DND-41 (cell line): ENCODE results near the gene ATXN2.
A peak's percentile ranks its signal among the peaks of the same experiment; 100 is the strongest.

ENCODE experiments used
- ATAC-seq: fragments of 200-7000 bp; cut with Tn5 transposase; 3 replicates; pipeline ENCODE4 v1.9.1; 2021; ENCODE audit warnings: low read depth; ENCODE audit not compliant: insufficient read depth
- DNase-seq: peaks from one replicate; pipeline ENCODE4 v3.0.0-alpha.2; 2020
- H2AFZ ChIP-seq: 2 replicates; pipeline ENCODE4 v1.6.0; 2012; ENCODE audit warnings: low read depth, low read length
- H3K27ac ChIP-seq: 2 replicates; pipeline ENCODE4 v1.5.1; 2012; ENCODE audit warnings: low read length, inconsistent platforms
- H3K27me3 ChIP-seq: fragments of 200-600 bp; sonication (generic); 2 replicates; pipeline ENCODE4 v1.6.0; 2012; ENCODE audit warnings: low read length, mild to moderate bottlenecking, inconsistent platforms; ENCODE audit not compliant: insufficient read depth, poor library complexity
- H3K36me3 ChIP-seq: 2 replicates; pipeline ENCODE4 v1.5.1; 2012; ENCODE audit warnings: low read length, inconsistent platforms; ENCODE audit not compliant: insufficient read depth
- H3K4me1 ChIP-seq: 2 replicates; pipeline ENCODE4 v1.5.1; 2012; ENCODE audit warnings: mild to moderate bottlenecking, low read length; ENCODE audit not compliant: insufficient read depth
- H3K4me2 ChIP-seq: 2 replicates; pipeline ENCODE4 v1.6.0; 2012; ENCODE audit warnings: mild to moderate bottlenecking, moderate library complexity, low read length, inconsistent platforms; ENCODE audit not compliant: insufficient read depth
- H3K4me3 ChIP-seq, 2 experiments: fragments of 200-600 bp in 1 of 2; shearing (Covaris generic) in 1 of 2; 2 replicates each; pipeline ENCODE4 v1.5.1; 2012 to 2016; ENCODE audit warnings: inconsistent platforms in 2 of 2, low read length in 2 of 2, mild to moderate bottlenecking in 2 of 2, low read depth in 1 of 2, moderate library complexity in 1 of 2
- H3K79me2 ChIP-seq: 2 replicates; pipeline ENCODE4 v1.6.0; 2012; ENCODE audit warnings: low read length, inconsistent platforms; ENCODE audit not compliant: insufficient read depth
- H3K9ac ChIP-seq: 2 replicates; pipeline ENCODE4 v1.6.0; 2012; ENCODE audit warnings: low read depth, mild to moderate bottlenecking, inconsistent platforms, low read length, moderate library complexity
- H3K9me3 ChIP-seq: 2 replicates; pipeline ENCODE4 v1.5.1; 2012; ENCODE audit warnings: low read length, moderate library complexity, mild to moderate bottlenecking, inconsistent platforms; ENCODE audit not compliant: insufficient read depth, severe bottlenecking
- H4K20me1 ChIP-seq: 2 replicates; pipeline ENCODE4 v1.6.0; 2012; ENCODE audit warnings: low read length; ENCODE audit not compliant: insufficient read depth
- EZH2 ChIP-seq: IDR thresholded peaks from 3 replicates; pipeline ENCODE4 v1.6.1; 2012; ENCODE audit warnings: borderline replicate concordance, low read depth, mild to moderate bottlenecking, moderate library complexity, low read length, inconsistent platforms; ENCODE audit not compliant: severe bottlenecking
- TF ChIP-seq, protein P1 (sequence below): IDR thresholded peaks from 2 replicates; pipeline ENCODE4 v1.5.1; 2012; ENCODE audit warnings: borderline replicate concordance, low read length, moderate library complexity, mild to moderate bottlenecking; ENCODE audit not compliant: poor library complexity, severe bottlenecking; ENCODE audit errors: extremely low read depth

ATXN2 gene

DNA sequence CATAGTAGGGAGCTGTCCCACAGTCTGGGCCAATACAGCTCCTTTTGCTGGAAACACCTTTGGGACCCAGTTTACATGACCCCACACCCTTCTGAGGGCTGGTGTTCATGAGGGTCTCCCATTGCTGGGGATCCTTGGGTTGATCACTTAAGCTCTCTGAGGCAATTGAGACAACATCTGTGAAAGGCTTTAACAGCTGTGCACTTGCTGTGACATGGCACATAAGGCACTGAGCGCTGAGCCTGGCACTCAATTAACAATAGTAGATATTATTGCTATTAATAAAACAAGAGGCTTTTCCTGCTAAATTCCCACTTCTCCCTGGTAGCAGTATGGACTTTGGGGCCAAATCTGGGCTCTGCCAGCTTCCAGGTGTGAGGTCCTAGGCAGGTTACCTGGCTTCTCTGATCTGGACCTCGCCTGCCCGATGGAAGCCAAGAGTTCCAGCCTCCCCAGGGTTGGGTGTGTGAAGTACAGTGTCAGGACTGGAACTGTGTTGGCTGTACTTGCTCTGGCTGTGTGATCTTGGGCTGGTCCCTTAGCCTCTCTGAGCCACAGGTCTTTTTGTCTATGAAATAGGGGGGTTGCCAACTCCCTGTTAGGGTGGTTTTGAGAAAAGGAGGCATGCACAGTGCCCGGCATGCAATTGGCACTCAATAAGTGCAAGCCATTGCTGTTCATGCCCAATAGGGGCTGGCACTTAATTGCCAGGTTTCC, 190.3 kb downstream of the ATXN2 start:
- H3K9ac ChIP-seq: no peak overlapping the region
- DNase-seq (no peak), ATAC-seq (no peak)
- H3K9me3 ChIP-seq: no peaks in the 10 kb centered on the region
- H3K27ac ChIP-seq: no peak overlapping the region
- H3K79me2 ChIP-seq: peaks cover 77% of the 10 kb centered on the region
- H3K27me3 ChIP-seq: no peaks in the 10 kb centered on the region
- no peak for TF ChIP-seq EZH2
- TF ChIP-seq, protein P1, sequence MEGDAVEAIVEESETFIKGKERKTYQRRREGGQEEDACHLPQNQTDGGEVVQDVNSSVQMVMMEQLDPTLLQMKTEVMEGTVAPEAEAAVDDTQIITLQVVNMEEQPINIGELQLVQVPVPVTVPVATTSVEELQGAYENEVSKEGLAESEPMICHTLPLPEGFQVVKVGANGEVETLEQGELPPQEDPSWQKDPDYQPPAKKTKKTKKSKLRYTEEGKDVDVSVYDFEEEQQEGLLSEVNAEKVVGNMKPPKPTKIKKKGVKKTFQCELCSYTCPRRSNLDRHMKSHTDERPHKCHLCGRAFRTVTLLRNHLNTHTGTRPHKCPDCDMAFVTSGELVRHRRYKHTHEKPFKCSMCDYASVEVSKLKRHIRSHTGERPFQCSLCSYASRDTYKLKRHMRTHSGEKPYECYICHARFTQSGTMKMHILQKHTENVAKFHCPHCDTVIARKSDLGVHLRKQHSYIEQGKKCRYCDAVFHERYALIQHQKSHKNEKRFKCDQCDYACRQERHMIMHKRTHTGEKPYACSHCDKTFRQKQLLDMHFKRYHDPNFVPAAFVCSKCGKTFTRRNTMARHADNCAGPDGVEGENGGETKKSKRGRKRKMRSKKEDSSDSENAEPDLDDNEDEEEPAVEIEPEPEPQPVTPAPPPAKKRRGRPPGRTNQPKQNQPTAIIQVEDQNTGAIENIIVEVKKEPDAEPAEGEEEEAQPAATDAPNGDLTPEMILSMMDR: no peak
- peaks cover 62% of the 10 kb centered on the region for H4K20me1 ChIP-seq
- peaks cover 46% of the 10 kb centered on the region for H3K4me1 ChIP-seq
- H3K4me3 ChIP-seq: no peak overlapping the region
- H3K4me2 ChIP-seq: peak overlapping the region; percentile 94; the same call in 1 of the 2 replicates
- H3K36me3 ChIP-seq: no peaks in the 10 kb centered on the region; the same call in 1 of the 2 replicates
- H2AFZ ChIP-seq: no peak overlapping the region

DNA sequence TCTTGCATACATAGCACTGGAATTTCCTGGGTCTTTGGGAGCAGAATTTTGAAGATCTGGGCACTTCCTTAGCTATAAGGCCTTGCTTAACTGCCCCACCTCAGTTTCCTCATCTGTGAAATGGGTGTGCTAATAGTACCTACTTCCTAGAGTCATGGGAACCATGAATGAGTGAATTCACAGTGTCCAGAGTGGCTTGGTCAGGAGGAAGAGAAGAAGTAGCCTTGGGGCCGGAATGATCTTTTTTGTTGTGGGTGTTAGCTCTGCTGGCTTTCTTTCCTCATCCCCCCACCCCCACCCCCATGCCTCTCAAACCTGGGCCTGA, 191.0 kb downstream of the ATXN2 start:
- no peak for TF ChIP-seq EZH2
- TF ChIP-seq, protein P1: no peak
- H3K36me3 ChIP-seq: no peaks in the 10 kb centered on the region; the same call in 1 of the 2 replicates
- H4K20me1 ChIP-seq: peaks cover 57% of the 10 kb centered on the region
- no peaks in the 10 kb centered on the region for H3K9me3 ChIP-seq
- H3K4me3 ChIP-seq: peak overlapping the region in 1 of 2 experiments; percentile 83; a peak in 2 of 4 replicates
- H3K4me2 ChIP-seq: peak overlapping the region; percentile 94
- H3K27me3 ChIP-seq: no peaks in the 10 kb centered on the region
- 0 out of 2 replicates have a peak overlapping the region, but pooled peaks have one; percentile 6 for H3K27ac ChIP-seq
- H3K9ac ChIP-seq: no peak overlapping the region
- H3K79me2 ChIP-seq: peaks cover 69% of the 10 kb centered on the region
- ATAC-seq (no peak), DNase-seq (no peak)
- peaks cover 46% of the 10 kb centered on the region for H3K4me1 ChIP-seq
- H2AFZ ChIP-seq: no peak overlapping the region

DNA sequence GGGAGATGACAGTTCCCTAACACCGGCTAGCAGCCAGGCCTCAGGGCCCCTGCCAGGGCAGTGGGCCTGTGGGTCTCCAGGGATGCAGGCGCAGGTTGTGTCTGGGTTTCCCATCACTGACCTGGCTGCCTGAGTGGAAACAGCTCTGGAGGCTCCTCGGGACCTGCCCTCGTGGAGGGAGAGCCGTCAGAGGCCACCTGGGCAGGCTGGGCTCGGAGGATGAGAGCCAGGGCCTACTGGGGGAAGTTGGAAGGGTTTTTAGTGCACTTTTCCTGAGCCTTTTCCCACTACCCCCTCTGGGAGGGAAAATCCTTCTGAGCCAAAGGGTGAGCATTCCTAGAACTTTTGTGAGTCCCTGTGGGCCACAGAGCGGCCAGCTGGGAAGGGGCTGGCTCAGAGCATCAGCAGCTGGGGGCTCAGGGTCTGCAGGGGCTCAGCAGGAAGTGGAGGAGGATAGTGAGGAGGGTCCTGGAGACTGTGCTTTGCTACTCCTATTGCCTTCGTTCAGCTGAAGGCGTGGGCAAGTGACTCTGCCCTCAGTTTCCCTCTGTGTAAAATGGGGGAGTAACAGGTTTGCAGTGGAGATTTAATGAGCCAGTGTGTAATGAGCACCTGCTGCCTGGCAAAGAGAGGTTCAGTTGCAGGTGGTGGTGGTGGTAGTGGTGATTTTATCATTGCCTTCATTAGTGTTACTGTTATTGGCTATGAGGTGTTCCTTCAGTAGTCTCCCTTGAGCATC, 191.6 kb downstream of the ATXN2 start:
- Histone ChIP-seq H3K27ac (peak overlapping the region; percentile 95), H3K36me3 (no peaks in the 10 kb centered on the region; the same call in 1 of the 2 replicates), H3K9me3 (no peaks in the 10 kb centered on the region), H3K9ac (peak overlapping the region; percentile 89), H3K4me2 (peak overlapping the region; percentile 94), H2AFZ (no peak overlapping the region), H3K79me2 (peaks cover 64% of the 10 kb centered on the region), H3K4me3 (peak overlapping the region; percentile 80 to 83; a peak in 3 of 4 replicates), H4K20me1 (peaks cover 57% of the 10 kb centered on the region), H3K27me3 (no peaks in the 10 kb centered on the region), H3K4me1 (peaks cover 46% of the 10 kb centered on the region)
- DNase-seq: no peak
- TF ChIP-seq EZH2: no peak
- TF ChIP-seq, protein P1: no peak
- no peak for ATAC-seq
